T follicular helper cell (primary cell): ENCODE data around the gene PLXNC1.

Experiments used
- DNase-seq: peaks from one replicate; pipeline ENCODE4 v3.0.0-alpha.2; 2020; ENCODE audit warnings: low read depth
- total RNA-seq, 2 experiments: gene quantifications; one replicate each; lab custom pipeline; 2026; lab: John Stamatoyannopoulos, UW

PLXNC1 gene
- 25.8 to 51.8 reads per million in 2 experiments for total RNA-seq

- DNase-seq, result peak; percentile 54
Measured at GRCh38 chr12:94147991-94148738, at the start of gene PLXNC1. PLXNC1 (plus strand) TSS chr12:94148577; CDS start chr12:94148972, 395 bp downstream.

GRCh38 chr12:94099191-94099590 lies 49.2 kb upstream of the PLXNC1 start:
- no peak for DNase-seq

- DNase-seq, result no peak
Measured at GRCh38 chr12:94099632-94100031, 48.7 kb upstream of the PLXNC1 start.

GRCh38 chr12:94100211-94100627 lies 48.2 kb upstream of the PLXNC1 start:
- DNase-seq, result no peak

GRCh38 chr12:94100990-94101737 lies 47.2 kb upstream of the PLXNC1 start:
- peak; percentile 56 for DNase-seq

- peak; percentile 72 for DNase-seq
Measured at GRCh38 chr12:94101738-94102660, 46.4 kb upstream of the PLXNC1 start.

GRCh38 chr12:94103986-94104385 lies 44.4 kb upstream of the PLXNC1 start:
- no peak for DNase-seq

- no peak for DNase-seq
Measured at GRCh38 chr12:94107910-94108309, 40.5 kb upstream of the PLXNC1 start.

GRCh38 chr12:94109160-94109559 lies 39.2 kb upstream of the PLXNC1 start:
- no peak for DNase-seq

- no peak for DNase-seq
Measured at GRCh38 chr12:94110258-94110657, 38.1 kb upstream of the PLXNC1 start.

- no peak for DNase-seq
Measured at GRCh38 chr12:94111302-94111701, 37.1 kb upstream of the PLXNC1 start.

GRCh38 chr12:94112121-94112520 lies 36.3 kb upstream of the PLXNC1 start:
- DNase-seq, result no peak

GRCh38 chr12:94114166-94114565 lies 34.2 kb upstream of the PLXNC1 start:
- DNase-seq, result no peak

GRCh38 chr12:94116191-94116590 lies 32.2 kb upstream of the PLXNC1 start:
- no peak for DNase-seq

GRCh38 chr12:94121886-94122285 lies 26.5 kb upstream of the PLXNC1 start:
- DNase-seq, result no peak

GRCh38 chr12:94122591-94122990 lies 25.8 kb upstream of the PLXNC1 start:
- DNase-seq, result no peak

- DNase-seq, result no peak
Measured at GRCh38 chr12:94123127-94123526, 25.2 kb upstream of the PLXNC1 start.

- DNase-seq, result no peak
Measured at GRCh38 chr12:94126067-94126466, 22.3 kb upstream of the PLXNC1 start.

GRCh38 chr12:94127239-94128131 lies 20.9 kb upstream of the PLXNC1 start:
- DNase-seq, result no peak

GRCh38 chr12:94128280-94128679 lies 20.1 kb upstream of the PLXNC1 start:
- DNase-seq, result no peak
